NCI-H526 (cell line): ENCODE data around the gene DUSP9.
"Not testable (repeated sequence)": the region's sequence is repeated elsewhere in the genome, so short reads cannot be mapped to it uniquely, and the experiment has no call there.

Source experiments
- DNase-seq, 2 experiments: peaks; one replicate each; lab custom pipeline; 2025; lab: John Stamatoyannopoulos, UW

DUSP9 gene

GRCh38 chrX:153691032-153691827 lies 44.2 kb downstream of the DUSP9 start:
- DNase-seq: not testable (repeated sequence)

- no peak for DNase-seq
Measured at GRCh38 chrX:153692003-153692402, 45.0 kb downstream of the DUSP9 start.

- no peak for DNase-seq
Measured at GRCh38 chrX:153692611-153693156, 45.7 kb downstream of the DUSP9 start.

- no peak for DNase-seq
Measured at GRCh38 chrX:153693216-153694086, 46.4 kb downstream of the DUSP9 start.

GRCh38 chrX:153694256-153694655 lies 47.3 kb downstream of the DUSP9 start:
- not testable (repeated sequence) for DNase-seq

GRCh38 chrX:153694687-153695270 lies 47.8 kb downstream of the DUSP9 start:
- DNase-seq: no peak

- no peak for DNase-seq
Measured at GRCh38 chrX:153696100-153696499, 49.1 kb downstream of the DUSP9 start.

GRCh38 chrX:153696538-153696937 lies 49.5 kb downstream of the DUSP9 start:
- DNase-seq: not testable (repeated sequence)

GRCh38 chrX:153696986-153697722 lies 50.2 kb downstream of the DUSP9 start:
- DNase-seq: not testable (repeated sequence)

GRCh38 chrX:153697924-153698865 lies 51.2 kb downstream of the DUSP9 start:
- DNase-seq: no peak

GRCh38 chrX:153699210-153699783 lies 52.3 kb downstream of the DUSP9 start:
- not testable (repeated sequence) for DNase-seq

GRCh38 chrX:153699784-153700371 lies 52.9 kb downstream of the DUSP9 start:
- DNase-seq: not testable (repeated sequence)

- no peak for DNase-seq
Measured at GRCh38 chrX:153700376-153700945, 53.5 kb downstream of the DUSP9 start.
